Right atrium auricular region (tissue), 2 donors: ENCODE measurements around the gene SFXN3. TPM values are rescaled to one million over a fixed set of nuclear protein-coding genes. Genes with fewer than 3 reads are reported as not detected.
A peak's percentile ranks its signal among the peaks of the same experiment; 100 is the strongest.

Source experiments
- DNase-seq: peaks from one replicate; pipeline ENCODE4 v3.0.0-alpha.2; 2019; ENCODE audit warnings: low spot score
- H3K27ac ChIP-seq, 2 donors: fragments of 200-600 bp; sonication (generic); 1 replicate in 1 of 2; 2 replicates in 1 of 2; pipeline ENCODE4 v1.5.1; 2016 to 2019
- H3K27me3 ChIP-seq, 2 donors: fragments of 200-600 bp; sonication (generic); one replicate each; pipeline versions ENCODE4 v1.5.1 to v1.6.0; 2017 to 2019
- H3K36me3 ChIP-seq: fragments of 200-600 bp; sonication (generic); one replicate; pipeline ENCODE4 v1.5.1; 2016
- H3K4me1 ChIP-seq, 2 donors: fragments of 200-600 bp; sonication (generic); one replicate each; pipeline versions ENCODE4 v1.5.1 to v1.6.0; 2017 to 2019
- H3K4me3 ChIP-seq, 2 donors: fragments of 200-600 bp; sonication (generic); 1 replicate in 1 of 2; 2 replicates in 1 of 2; pipeline ENCODE4 v1.5.1; 2017 to 2019; ENCODE audit warnings: mild to moderate bottlenecking in 1 of 2, moderate library complexity in 1 of 2
- H3K9me3 ChIP-seq, 2 donors: fragments of 200-600 bp; sonication (generic); one replicate each; pipeline ENCODE4 v1.5.1; 2019
- CTCF ChIP-seq, 2 donors: fragments of 200-600 bp; sonication (generic); IDR thresholded peaks; one replicate each; pipeline ENCODE4 v1.5.1; 2019; ENCODE audit warnings: antibody characterized with exemption in 2 of 2
- total RNA-seq, 2 donors: library from RNA; depleted of rRNA; stranded (reverse); fragments of >200 nt; gene quantifications; one replicate each; pipeline ENCODE4 v1.1.0, GENCODE V29; 2016

Gene SFXN3
- total RNA-seq, 2 donors from 2014 or later: 16.4 to 42.9 TPM

- Histone ChIP-seq H3K4me1 (peaks cover 0 to 10% of the 10 kb centered on the region in 2 donors), H3K27ac (peak overlapping the region in 1 of 2 donors; percentile 25), H3K9me3 (no peaks in the 10 kb centered on the region), H3K36me3 (no peaks in the 10 kb centered on the region), H3K27me3 (peaks cover 25 to 29% of the 10 kb centered on the region in 2 donors), H3K4me3 (no peak overlapping the region)
- peak; percentile 67 for DNase-seq
- no peak for TF ChIP-seq CTCF (IDR thresholded peaks at IDR 0.05)
These were observed 21.3 kb downstream of the SFXN3 start for GRCh38 chr10:101052285-101052684.

- Histone ChIP-seq H3K36me3 (no peaks in the 10 kb centered on the region), H3K27ac (no peak overlapping the region), H3K9me3 (no peaks in the 10 kb centered on the region), H3K4me1 (peaks cover 0 to 10% of the 10 kb centered on the region in 2 donors), H3K27me3 (peaks cover 20% of the 10 kb centered on the region in 2 donors), H3K4me3 (no peak overlapping the region)
- no peak for DNase-seq
- TF ChIP-seq CTCF (IDR thresholded peaks at IDR 0.05): no peak
These were observed 22.5 kb downstream of the SFXN3 start for GRCh38 chr10:101053516-101053915.

- H3K27ac ChIP-seq: no peak overlapping the region
- H3K4me3 ChIP-seq: no peak overlapping the region
- H3K4me1 ChIP-seq: peaks cover 0 to 10% of the 10 kb centered on the region in 2 donors
- H3K27me3 ChIP-seq: peaks cover 13% of the 10 kb centered on the region in 2 donors
- no peak for DNase-seq
- no peaks in the 10 kb centered on the region for H3K36me3 ChIP-seq
- H3K9me3 ChIP-seq: no peaks in the 10 kb centered on the region
- no peak for TF ChIP-seq CTCF (IDR thresholded peaks at IDR 0.05)
These were observed 23.3 kb downstream of the SFXN3 start for GRCh38 chr10:101054351-101054750.

GRCh38 chr10:101054876-101055275 is 23.8 kb downstream of the SFXN3 start:
- no peak for TF ChIP-seq CTCF (IDR thresholded peaks at IDR 0.05)
- no peaks in the 10 kb centered on the region for H3K9me3 ChIP-seq
- H3K4me1 ChIP-seq: peaks cover 0 to 10% of the 10 kb centered on the region in 2 donors
- no peak overlapping the region for H3K4me3 ChIP-seq
- no peak overlapping the region for H3K27ac ChIP-seq
- DNase-seq: no peak
- H3K36me3 ChIP-seq: no peaks in the 10 kb centered on the region
- H3K27me3 ChIP-seq: peaks cover 8 to 9% of the 10 kb centered on the region in 2 donors

GRCh38 chr10:101055411-101055810 is 24.4 kb downstream of the SFXN3 start:
- no peak for DNase-seq
- no peaks in the 10 kb centered on the region for H3K36me3 ChIP-seq
- TF ChIP-seq CTCF (IDR thresholded peaks at IDR 0.05): no peak
- no peaks in the 10 kb centered on the region for H3K9me3 ChIP-seq
- no peak overlapping the region for H3K4me3 ChIP-seq
- no peak overlapping the region for H3K27ac ChIP-seq
- H3K27me3 ChIP-seq: peaks cover 4% of the 10 kb centered on the region in 2 donors
- H3K4me1 ChIP-seq: peaks cover 0 to 10% of the 10 kb centered on the region in 2 donors
